Measurements from ENCODE around the gene SNORC.

SNORC gene

GRCh38 chr2:232880764-232881351 is 10.8 kb downstream of the SNORC start:
- TF ChIP-seq CTCF (IDR thresholded peaks at IDR 0.05): no peak
- H3K27me3 ChIP-seq: peaks cover 31% of the 10 kb centered on the region

GRCh38 chr2:232882085-232882484 is 12.0 kb downstream of the SNORC start:
- no peak for TF ChIP-seq CTCF (IDR thresholded peaks at IDR 0.05)

More at GRCh38 chr2:232880764-232881351, 10.8 kb downstream of the SNORC start:
- H3K4me1 ChIP-seq (ENCODE audit: control insufficient read depth in 1 of 2, insufficient read depth in 1 of 2, low read depth in 1 of 2, low read length in 1 of 2): peaks cover 5 to 10% of the 10 kb centered on the region in 2 experiments
- no peaks in the 10 kb centered on the region for H3K36me3 ChIP-seq
- H3K9me3 ChIP-seq: no peaks in the 10 kb centered on the region
- H3K4me3 ChIP-seq (ENCODE audit: low read depth in 1 of 2, low read length in 1 of 2): no peak overlapping the region
- H3K27ac ChIP-seq: no peak overlapping the region

GRCh38 chr2:232882505-232883115 is 12.5 kb downstream of the SNORC start:
- TF ChIP-seq CTCF (IDR thresholded peaks at IDR 0.05): no peak
- no peak overlapping the region for H3K4me3 ChIP-seq (ENCODE audit: low read depth in 1 of 2, low read length in 1 of 2)
- H3K27me3 ChIP-seq: peaks cover 14% of the 10 kb centered on the region
- H3K9me3 ChIP-seq: no peaks in the 10 kb centered on the region
- H3K27ac ChIP-seq: no peak overlapping the region
- H3K36me3 ChIP-seq: no peaks in the 10 kb centered on the region
- H3K4me1 ChIP-seq (ENCODE audit: control insufficient read depth in 1 of 2, insufficient read depth in 1 of 2, low read depth in 1 of 2, low read length in 1 of 2): no peaks in the 10 kb centered on the region

More at GRCh38 chr2:232882085-232882484, 12.0 kb downstream of the SNORC start:
- Histone ChIP-seq H3K4me1 (ENCODE audit: control insufficient read depth in 1 of 2, insufficient read depth in 1 of 2, low read depth in 1 of 2, low read length in 1 of 2) (no peaks in the 10 kb centered on the region), H3K27me3 (peaks cover 19% of the 10 kb centered on the region), H3K4me3 (ENCODE audit: low read depth in 1 of 2, low read length in 1 of 2) (no peak overlapping the region), H3K27ac (no peak overlapping the region), H3K9me3 (no peaks in the 10 kb centered on the region), H3K36me3 (no peaks in the 10 kb centered on the region)

GRCh38 chr2:232883116-232883721 is 13.2 kb downstream of the SNORC start:
- no peak for TF ChIP-seq CTCF (IDR thresholded peaks at IDR 0.05)
- no peaks in the 10 kb centered on the region for H3K9me3 ChIP-seq

GRCh38 chr2:232884001-232884421 is 13.9 kb downstream of the SNORC start:
- Histone ChIP-seq H3K27me3 (peaks cover 1% of the 10 kb centered on the region), H3K36me3 (no peaks in the 10 kb centered on the region), H3K4me3 (ENCODE audit: low read depth in 1 of 2, low read length in 1 of 2) (no peak overlapping the region), H3K4me1 (ENCODE audit: control insufficient read depth in 1 of 2, insufficient read depth in 1 of 2, low read depth in 1 of 2, low read length in 1 of 2) (no peaks in the 10 kb centered on the region), H3K27ac (no peak overlapping the region), H3K9me3 (no peaks in the 10 kb centered on the region)
- TF ChIP-seq CTCF (IDR thresholded peaks at IDR 0.05): no peak

More at GRCh38 chr2:232883116-232883721, 13.2 kb downstream of the SNORC start:
- Histone ChIP-seq H3K4me1 (ENCODE audit: control insufficient read depth in 1 of 2, insufficient read depth in 1 of 2, low read depth in 1 of 2, low read length in 1 of 2) (no peaks in the 10 kb centered on the region), H3K36me3 (no peaks in the 10 kb centered on the region), H3K27ac (no peak overlapping the region), H3K27me3 (peaks cover 8% of the 10 kb centered on the region), H3K4me3 (ENCODE audit: low read depth in 1 of 2, low read length in 1 of 2) (no peak overlapping the region)
